CD4-positive, alpha-beta T cell treated with Interleukin-12 subunit alpha and Interleukin-12 subunit beta, for 1 hour (primary cell): ENCODE data around the gene INS.

Experiments
- DNase-seq: peaks from one replicate; pipeline ENCODE4 v3.0.0-alpha.2; 2020

Gene INS

DNA sequence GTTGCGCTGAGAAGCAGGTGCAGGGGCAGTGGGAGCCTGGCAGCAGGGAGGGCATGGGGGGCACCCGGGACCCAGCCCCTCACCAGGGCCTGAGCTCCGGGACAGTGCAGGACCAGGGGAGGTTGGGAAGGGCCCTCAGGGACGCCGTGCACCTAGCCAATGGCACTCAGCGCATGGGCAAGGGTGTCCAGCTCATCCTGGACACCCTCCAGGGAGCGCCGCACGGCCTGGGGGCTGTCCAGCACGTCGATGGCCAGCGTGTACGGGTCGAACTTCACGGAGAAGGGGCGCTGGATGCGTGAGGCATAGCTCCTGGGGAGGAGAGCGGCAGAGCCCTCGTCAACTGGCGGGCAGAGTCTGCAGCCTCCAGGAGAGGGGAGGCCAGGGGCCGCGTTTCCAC is 3.1 kb upstream of the INS start:
- DNase-seq = no peak

DNA sequence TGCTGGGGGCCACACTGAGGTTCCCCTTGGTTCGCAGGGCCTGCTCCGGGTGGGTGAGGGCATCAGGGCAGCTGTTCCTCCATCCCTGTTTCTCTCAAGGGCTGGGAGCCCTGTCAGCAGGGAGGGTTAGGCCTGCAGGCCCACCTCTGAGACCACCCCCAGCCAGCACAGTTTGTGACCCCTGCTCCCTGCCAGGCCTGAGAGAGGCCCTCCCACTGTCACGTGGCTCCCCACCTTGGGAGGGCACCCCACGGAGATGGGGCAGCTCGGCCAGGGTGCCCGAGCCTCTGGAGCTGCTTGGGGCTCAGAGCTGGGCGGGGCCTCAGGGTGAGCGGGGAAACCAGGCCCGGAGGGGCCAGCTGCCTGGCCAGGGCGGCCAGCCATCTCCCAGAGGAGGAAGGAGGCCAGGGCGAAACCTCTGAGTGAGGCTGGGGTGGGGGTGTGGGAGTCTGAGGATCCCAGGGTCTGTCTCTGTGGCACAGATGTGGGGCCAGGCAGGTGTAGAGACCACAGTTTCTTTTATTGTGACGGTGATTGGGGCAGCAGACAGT is 2.5 kb upstream of the INS start:
- no peak for DNase-seq

DNA sequence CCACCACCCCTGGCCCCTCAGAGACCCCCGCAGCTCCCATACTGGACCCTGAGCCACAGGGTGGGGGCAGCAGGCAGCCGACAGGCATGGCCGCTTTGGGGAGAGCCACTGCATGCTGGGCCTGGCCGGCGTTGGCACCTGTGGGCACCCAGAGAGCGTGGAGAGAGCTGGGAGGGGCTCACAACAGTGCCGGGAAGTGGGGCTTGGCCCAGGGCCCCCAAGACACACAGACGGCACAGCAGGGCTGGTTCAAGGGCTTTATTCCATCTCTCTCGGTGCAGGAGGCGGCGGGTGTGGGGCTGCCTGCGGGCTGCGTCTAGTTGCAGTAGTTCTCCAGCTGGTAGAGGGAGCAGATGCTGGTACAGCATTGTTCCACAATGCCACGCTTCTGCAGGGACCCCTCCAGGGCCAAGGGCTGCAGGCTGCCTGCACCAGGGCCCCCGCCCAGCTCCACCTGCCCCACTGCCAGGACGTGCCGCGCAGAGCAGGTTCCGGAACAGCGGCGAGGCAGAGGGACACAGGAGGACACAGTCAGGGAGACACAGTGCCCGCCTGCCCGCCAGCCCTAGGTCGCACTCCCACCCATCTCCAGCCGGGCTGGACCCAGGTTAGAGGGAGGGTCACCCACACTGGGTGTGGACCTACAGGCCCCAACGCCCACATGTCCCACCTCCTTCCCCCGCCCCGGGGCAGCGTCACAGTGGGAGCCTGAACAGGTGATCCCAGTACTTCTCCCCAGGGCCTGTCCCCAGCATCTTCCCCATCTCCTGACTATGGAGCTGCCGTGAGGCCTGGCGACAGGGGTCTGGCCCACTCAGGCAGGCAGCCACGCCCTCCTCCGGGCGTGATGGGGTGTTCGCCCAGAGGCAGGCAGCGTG is 1.2 kb downstream of the INS start:
- DNase-seq = no peak

DNA sequence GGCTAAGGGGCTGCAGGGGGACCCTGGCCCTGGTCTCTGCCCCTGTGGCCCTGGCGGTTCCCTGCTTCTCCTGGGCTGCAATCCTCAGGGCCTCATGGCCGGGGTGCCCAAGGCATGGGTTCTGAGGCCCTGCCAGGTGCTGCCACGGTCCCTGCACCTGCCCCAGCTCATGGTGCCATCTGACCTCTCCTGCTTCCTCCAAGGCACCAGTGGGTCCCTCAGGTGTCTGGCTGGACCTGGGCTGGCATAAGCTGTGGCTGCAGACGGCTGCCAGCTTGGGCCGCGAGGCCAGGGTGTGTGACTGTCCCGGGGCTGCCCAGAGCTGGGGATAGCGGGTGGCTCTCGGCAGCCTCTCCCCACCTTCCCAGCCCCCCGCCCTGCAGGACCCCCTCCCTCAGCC is 2.0 kb downstream of the INS start:
- no peak for DNase-seq

DNA sequence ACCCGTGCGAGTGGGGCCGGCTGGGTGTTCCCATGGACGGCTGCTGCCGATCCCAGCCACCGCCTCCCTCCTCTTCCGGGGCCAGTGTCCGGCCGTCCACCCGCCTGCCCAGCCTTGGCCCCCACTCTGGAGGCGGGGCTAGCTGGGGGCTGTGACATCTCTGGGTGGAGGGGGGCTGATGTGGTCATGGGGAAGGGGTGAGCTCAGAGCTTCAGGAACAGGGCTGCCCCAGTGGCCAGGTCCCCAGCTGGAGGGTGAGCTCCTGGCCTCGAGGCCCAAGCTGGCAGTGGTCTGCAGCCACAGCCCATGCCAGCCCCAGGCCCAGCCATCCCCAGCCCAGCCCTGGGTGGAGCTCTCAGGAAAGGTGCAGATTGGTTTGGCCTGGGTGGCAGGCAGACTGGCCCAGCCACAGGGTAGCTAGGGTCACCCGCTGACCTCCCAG is 2.7 kb downstream of the INS start:
- no peak for DNase-seq

DNA sequence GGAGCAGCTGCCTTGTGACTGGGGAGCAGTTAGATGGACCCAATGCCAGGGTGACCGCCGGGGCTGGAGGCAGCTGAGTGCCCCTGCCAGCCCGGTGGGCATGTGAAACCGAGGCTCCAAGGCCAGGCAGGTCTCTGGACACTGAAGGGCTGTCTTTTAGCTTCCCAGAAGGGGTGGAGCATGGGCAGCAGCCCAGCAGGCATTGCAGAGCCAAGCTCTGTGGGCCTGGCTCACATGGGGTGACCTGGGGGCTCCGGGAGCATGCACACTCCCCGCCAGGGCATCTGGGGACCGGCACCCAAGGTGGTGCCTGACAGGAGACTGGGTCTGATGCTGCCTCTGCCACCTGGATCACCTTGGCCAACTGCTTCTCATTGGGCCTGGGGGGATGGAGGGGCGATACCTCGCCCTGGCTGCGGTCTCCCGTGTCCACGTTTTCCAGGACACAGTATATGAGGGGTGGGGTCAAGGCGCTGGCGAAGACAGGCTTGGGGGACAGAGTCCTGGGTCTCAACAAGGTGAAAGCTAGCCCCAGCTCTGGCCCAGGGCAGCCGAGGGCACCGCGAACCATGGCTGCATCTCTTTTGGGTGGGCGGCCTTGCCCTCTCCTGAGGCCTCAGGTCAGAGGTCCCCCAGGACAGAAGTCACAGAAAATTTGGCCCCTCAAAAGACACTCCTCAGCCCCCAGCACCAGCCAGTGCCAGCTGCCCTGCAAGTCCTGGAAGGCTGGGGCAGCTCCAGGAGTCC is 3.5 kb downstream of the INS start:
- no peak for DNase-seq

DNA sequence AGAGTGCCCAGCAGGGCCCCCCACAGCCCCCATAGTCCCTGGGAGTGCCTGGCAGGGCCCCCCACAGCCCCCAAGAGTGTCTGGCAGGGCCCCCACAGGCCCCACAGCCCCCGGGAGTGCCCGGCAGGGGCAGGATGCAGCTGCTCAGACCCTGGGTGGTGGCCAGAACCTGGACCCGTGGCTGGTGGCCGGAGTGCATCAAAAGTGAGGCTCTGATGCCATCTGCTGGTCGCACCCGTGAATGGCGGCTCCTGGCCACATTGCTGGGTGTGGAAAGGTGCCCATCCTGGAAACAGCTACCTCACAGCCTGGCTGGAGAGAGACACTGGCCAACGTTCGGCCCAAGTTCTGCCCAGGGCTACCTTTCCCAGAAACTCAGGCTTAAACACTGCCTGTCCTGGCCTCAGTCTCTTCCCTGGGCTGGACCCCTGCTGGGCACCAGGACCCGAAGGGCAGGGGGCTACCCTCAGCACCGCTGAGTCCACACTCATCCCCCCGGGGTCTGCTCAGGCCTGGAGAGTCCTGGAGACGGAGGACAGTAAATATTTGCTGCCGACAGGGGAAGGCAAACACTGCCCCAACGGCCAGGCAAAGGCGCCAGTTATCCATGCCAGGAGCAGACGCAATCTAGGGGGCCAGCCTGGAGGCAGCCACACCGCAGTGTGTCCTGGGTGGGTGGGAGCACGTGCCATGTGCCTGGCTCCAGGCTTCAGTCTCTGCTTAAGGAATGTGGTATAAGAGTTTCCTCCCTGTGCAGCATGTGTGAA is 4.4 kb downstream of the INS start:
- DNase-seq = peak; percentile 44

DNA sequence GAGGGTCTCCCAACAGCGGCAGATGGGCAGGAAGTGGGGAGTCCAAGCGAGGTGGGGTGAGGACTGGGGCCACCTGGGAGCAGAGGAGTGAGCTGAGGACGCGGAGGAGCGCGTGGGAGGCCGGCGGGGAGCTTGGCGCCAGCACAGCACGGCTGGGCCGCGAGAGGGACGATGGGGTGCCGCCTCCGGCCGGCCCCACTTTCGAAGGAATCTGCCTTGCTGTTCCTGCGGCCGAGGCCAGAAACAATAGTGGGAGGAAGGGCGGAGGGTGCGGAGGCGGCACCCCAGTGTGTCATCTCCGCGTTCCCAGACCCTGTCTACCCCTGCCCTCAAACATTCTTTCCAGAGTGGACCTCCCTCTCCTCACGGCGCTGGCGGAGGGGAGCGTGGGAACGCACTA is 5.5 kb downstream of the INS start:
- no peak for DNase-seq

DNA sequence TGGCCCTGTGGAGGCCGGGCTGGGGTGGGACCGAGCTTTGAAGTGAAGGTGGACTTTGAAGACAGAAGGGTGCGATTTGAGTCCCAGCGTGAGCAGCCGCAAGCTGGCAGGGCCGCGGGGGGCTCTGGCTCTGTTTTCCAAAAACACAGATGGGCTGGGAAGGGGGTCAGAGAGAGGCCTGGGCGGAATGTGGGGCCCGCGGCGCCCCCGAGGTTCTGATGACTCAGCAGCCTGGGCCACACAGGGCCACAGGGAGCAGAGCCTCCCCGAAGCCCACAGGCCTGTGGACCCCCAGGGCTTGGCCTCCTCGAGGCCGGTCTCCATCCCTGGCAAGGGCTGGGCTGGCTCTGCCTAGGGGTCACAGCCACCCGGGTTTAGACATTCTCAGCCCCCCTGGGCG is 6.1 kb downstream of the INS start:
- DNase-seq = no peak

DNA sequence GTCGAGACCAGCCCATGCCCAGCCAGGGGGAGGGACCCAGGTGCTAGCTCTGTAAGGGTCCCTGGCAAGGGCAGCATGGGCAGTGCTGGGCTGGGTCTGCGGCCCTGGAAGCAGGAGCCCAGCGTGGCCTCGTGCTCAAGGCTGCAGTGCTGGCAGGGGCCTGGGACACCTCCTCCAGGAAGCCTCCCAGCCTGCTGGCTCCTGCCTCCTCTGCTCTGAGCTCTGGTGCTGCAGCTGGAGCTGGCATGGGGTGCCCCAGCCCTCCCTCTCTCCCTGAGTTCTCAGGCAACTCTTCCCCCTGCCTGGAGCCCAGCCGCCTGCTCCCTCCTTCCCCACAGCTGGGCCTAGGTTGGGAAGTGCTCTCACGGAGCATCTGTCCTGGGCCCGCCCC is 6.8 kb downstream of the INS start:
- no peak for DNase-seq

DNA sequence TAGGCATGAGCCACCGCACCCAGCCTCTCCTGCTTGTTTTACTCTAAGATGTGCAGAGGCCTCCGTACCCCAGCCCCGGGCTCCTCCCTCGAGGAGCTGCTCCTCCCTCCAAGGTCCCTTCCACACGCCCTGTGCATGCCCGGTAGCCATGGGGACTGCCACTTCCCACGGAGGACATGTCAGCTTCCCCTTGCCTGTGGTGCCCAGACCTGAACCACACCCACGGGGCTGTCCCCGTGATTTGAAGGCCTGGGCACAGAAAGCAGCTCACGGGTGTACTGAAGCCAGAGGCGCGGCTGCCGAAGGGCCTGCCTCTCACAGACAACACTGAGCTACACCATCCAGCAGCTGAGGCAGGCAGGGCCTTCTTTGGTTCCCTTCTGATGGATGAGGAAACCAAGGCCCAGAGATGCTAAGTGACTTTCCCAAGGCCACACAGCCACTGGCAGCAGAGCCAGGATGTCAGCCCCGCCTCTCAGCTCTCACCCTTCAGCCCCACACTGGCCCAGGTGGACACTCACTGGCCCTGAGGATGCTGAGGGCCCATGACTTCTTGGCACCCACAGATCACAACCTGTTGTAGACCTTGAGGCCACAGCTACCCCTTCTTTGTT is 7.3 kb downstream of the INS start:
- DNase-seq = no peak

DNA sequence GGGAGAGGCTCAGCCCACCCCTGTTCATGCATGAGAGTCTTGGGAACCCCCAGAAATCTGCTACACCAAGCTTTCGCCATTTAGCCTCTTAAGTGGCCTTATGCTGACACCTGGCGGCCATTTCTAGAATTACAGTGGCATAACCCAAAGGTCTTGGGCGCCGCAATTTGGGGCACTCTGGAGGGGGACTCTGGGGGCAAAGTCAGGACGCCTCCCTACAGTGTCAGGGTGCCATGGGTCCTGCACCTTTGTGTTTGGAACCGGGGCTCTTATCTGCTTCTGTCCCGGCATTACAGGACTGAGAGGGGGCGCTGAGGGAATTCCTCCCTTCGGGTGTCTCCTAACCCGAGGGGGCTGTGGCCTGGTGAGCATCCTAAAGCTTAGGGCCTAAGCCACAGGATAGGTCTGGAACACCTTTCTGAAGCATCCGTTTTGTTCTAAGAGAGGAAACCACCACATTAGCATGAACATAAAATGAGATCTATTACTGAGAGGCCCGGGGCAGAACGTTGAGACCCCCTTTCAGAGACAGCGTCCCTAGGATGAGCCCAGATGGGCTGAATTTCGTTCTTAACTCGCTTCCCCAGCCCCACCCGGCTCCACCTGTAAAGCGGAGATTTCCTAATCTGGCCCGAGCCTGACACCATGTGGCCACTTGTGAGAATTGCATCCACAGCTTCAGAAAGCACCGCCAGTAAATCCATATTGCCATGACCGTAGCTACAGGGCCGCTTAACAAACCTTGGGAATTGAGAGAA is 9.3 kb downstream of the INS start:
- DNase-seq = peak; percentile 80

DNA sequence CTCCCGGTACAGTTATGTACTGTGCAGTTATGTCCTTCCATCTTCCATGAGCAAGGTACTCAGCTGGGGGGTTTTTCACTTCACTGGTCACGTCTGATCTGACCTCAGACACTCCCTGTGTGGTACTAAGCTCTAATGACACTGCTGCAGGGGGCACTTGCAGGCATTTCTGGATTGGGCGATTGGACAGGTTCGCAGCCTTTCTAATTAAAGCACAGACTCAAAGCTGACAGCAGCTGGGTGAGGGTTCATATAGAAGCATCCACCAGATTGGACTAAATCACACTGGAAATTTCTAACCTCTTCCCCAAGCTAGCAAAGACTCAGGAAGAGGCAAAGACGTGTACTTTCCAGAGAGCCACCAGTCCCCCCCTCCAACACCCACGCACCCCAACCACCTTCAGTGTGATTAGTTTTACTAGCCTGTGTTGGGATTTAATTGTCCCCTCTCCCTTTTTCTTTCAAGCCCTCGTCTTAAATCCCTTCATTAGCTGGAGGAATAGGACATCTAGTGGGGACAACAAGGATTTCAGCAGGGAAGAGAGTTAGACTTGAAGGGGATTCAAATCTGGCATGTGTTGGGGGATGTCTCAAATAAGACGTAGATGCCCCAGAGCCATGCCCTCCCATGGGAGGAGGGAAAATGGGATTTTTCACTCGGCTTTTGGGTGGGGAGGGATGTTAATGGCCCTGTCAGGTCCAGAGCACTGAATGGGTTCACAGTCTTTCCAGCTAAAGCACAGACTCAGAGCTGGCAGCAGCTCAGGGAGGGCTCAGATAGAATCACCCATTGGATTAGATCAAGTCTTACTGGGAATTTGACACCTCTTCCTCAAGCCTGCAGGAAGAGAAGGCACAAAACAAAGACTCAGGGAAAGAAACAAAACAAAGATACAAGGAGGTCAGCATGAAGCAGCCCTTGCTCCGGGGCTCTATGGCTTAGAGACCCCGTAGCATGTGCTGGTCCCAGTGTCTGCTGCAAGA is 10.9 kb downstream of the INS start:
- no peak for DNase-seq

DNA sequence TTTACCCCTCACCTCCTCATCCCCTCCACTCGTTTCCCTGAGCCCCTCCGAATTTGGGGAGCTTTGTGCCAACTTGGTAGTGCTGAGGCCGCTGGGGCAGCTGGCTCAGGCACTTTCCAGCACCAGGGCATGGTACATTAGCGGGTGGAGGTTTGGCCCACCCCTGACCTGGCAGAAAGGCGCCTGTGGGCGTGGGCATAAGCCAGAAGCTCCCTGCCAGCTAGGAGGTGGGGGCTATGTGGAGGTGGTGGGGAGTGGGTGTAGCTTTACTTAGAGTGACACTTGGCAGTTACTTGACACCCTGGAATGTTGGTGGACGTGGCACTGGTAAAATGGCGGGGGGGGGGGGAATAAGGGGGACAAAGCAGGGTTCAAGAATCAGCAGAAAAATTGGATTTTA is 11.5 kb downstream of the INS start:
- DNase-seq = no peak

DNA sequence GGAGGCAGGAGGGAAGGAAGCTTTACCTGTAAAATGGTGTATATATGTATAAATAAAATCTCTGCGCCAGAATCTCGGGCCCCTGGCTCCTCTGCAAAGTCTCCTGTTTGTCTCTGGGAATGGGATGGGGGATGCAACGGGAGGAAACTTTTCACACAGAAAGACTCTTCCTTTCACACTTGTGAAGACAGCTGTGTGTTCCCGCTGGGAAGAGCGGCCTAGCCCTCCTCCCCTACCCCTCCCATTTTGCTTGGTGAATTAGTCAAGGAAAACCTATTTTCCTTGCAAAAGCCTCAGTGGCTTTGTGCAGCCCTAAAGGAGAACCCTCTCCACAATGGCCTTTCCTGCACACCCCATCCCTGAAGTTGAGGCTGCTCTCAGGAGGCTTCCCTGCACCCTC is 12.4 kb downstream of the INS start:
- no peak for DNase-seq

DNA sequence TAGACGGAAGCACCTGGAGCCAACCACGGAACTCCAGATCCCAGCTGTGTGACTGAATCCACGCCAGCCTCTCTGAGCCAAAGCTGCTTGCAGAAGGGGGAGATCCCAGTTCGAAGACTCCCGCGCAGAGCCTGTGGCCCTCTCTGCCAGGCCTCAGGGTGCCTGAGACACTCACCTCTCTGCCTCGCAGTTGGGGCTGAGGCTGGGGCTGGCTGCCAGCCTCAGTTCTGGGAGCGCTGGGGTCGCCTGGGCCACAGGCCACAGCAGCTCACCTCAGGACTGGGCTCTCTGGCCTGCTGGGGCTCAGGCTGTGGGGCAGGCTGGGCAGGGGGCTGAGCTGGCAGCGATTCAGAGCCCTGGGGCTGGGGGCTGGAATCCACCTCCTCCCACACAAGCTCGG is 13.6 kb downstream of the INS start:
- no peak for DNase-seq

DNA sequence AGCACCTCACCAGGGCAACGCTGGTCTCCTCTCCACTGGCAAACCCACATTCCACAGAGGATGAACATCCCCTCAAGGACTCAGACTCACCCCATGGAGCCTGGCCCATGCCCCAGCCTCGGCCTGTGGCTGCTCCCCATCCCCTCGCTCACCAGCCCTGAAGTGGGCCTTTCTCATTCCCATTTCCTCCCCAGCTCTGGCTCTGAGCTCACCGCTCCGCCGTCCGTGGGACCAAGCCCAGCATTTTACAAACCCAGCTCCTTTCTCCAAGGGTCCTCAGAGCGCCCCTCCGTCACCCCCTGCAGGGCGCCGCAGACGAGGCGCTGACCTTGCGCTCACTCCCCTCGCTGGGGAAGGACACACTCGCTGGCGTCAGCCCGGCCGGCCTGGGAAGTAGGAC is 15.0 kb downstream of the INS start:
- no peak for DNase-seq

DNA sequence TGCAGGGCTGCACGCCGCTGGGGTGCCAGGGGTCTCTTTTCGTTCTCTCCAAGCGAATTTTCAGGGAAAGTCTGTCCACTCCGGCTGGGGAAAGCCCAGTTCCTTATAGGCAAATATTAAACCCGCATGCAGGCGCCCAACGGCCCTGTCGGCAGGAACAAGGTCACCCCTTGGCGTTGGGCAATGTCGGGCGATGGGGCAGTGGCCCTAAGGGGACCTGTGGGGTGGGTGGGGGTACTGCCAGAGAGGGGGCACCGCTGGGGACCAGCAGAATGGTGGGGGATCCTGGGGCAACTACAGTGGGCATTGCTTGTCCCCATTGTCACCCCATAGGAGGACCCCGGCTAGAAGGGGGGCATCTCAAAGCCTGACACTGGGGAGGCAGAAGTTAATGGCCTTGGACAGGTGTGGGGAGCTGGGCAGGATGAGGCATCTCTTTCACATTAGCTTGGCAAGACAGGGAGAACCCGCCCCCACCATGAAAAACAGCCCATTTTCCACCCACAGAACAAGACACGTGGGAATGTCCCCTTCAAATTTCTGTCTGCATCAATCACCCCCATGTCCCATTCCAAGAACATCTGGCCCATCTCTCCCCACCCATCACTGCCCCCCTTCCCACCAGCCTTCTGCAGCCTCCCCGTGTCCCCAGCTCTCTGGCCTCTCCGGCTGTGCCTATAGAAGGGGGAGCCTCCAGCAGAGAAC is 16.3 kb downstream of the INS start:
- no peak for DNase-seq

DNA sequence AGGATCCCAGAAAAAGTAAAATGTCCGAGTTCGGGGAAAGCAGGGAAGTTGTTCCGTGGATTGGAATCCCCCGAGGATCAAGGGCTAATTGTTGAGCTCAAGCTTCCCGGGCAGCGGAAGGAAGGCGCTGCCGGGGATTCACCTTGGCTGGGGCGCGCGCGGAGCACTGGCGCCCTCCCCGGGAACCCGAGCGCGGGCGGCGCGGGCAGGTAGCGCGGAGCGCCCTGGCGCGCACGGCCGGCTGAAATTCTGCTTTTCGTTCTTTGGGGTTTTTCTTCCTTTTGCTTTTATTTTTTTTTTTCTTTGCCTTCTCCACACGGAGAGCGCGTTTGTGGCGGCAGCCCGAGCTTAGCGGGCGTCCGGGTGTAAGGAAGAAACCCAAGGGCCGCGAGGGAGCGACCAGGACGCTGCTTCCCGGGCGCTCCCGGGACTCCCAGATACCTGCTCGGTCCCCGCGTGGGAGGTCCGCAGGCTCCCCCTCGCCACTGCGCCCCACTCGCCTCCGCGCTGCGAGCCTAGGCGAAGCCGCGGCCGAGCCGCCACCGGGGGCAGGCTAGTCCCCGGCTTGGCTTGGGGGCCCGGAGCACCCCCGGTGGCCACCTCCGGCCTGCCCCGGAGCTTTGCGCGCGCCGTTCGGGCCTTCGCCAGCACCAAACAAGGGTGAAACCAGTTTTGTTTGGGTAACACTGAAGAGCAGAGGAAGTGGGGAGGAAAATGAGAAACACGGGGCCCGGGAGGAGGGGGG is 17.0 kb downstream of the INS start:
- DNase-seq = no peak

DNA sequence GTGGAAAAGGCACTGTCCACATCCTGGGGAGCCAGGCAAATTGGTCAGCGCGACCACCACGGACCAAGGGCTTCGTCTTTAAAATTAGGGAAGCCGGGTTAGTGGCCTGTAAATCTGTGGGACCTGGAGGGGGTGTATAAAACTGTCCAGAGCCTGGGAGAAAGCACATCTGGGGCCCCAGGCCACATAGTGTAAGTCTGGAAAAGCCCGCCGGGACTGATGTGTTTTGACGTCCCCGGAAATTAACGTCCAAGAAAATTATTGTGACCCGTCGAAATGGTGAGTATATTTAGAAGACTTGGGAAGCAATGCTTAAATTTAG is 17.6 kb downstream of the INS start:
- no peak for DNase-seq
